GM12878 (cell line): ENCODE data around the gene CDC14B. TPM values are rescaled to one million over a fixed set of nuclear protein-coding genes. Genes with fewer than 3 reads are reported as not detected.
"Not testable (repeated sequence)": the region's sequence is repeated elsewhere in the genome, so short reads cannot be mapped to it uniquely, and the experiment has no call there.

Source experiments
- ATAC-seq: fragments of 200-7000 bp; cut with Tn5 transposase; 3 replicates; pipeline ENCODE4 v1.9.1; 2020; ENCODE audit warnings: mild to moderate bottlenecking, moderate library complexity
- BruUV-seq: library from RNA; stranded (reverse); fragments of 400-500 nt; replicated peaks from 2 replicates; lab custom pipeline; 2021; lab: Mats Ljungman, UMichigan
- CTCF ChIA-PET: fragments of 300-600 bp; sonication (Branson Sonifier 250); formaldehyde crosslinking; extraction: SDS; loops from one replicate; lab custom pipeline; 2021; ENCODE audit warnings: inconsistent platforms; lab: Yijun Ruan, JAX
- POLR2A ChIA-PET: fragments of 350-600 bp; formaldehyde crosslinking; extraction: SDS; loops from one replicate; lab custom pipeline; 2021; ENCODE audit warnings: inconsistent platforms; lab: Charles Lee
- RAD21 ChIA-PET: fragments of 300-600 bp; sonication (Branson Sonifier 250); formaldehyde crosslinking; loops from one replicate; lab custom pipeline; 2023; ENCODE audit warnings: antibody characterized with exemption; ENCODE audit not compliant: unreplicated experiment; lab: Charles Lee
- SMC1A ChIA-PET: fragments of 300-600 bp; sonication (Branson Sonifier 250); formaldehyde crosslinking; loops from one replicate; lab custom pipeline; 2023; ENCODE audit not compliant: unreplicated experiment, uncharacterized antibody; lab: Charles Lee
- DNase-seq: peaks from one replicate; pipeline ENCODE4 v3.0.0-alpha.2; 2011; ENCODE audit warnings: low read depth, low spot score
- FAIRE-seq: peaks from 3 replicates; lab custom pipeline; 2011; peaks lifted over from hg19 to GRCh38; lab: Jason Lieb, UNC
- H2AFZ ChIP-seq: 2 replicates; pipeline ENCODE4 v1.6.0; 2011; ENCODE audit warnings: low read depth, low read length, control low read depth; ENCODE audit not compliant: control insufficient read depth
- H3K27ac ChIP-seq: 2 replicates; pipeline ENCODE4 v1.5.1; 2011; ENCODE audit warnings: control low read depth; ENCODE audit not compliant: control insufficient read depth, insufficient read depth
- H3K27me3 ChIP-seq, 2 experiments: replicated peaks in 1 of 2; 2 replicates each; pipeline versions ENCODE4 v1.6.0 to v1.6.1; 2011; ENCODE audit warnings: low read length in 1 of 2; ENCODE audit not compliant: control insufficient read depth in 2 of 2, insufficient read depth in 2 of 2
- H3K36me3 ChIP-seq, 2 experiments: 2 replicates each; pipeline ENCODE4 v1.5.1; 2011; ENCODE audit warnings: low read length in 1 of 2; ENCODE audit not compliant: control insufficient read depth in 2 of 2, insufficient read depth in 2 of 2
- H3K4me1 ChIP-seq: 2 replicates; pipeline ENCODE4 v1.6.1; 2011; ENCODE audit warnings: mild to moderate bottlenecking, low read length, moderate library complexity, mixed read lengths; ENCODE audit not compliant: control insufficient read depth, insufficient read depth
- H3K4me2 ChIP-seq: 2 replicates; pipeline ENCODE4 v1.6.0; 2011; ENCODE audit warnings: control low read depth; ENCODE audit not compliant: control insufficient read depth, insufficient read depth
- H3K4me3 ChIP-seq: fragments of 200-600 bp; sonication (generic); 2 replicates; pipeline ENCODE4 v1.5.1; 2016
- H3K79me2 ChIP-seq: 2 replicates; pipeline ENCODE4 v1.6.0; 2011; ENCODE audit warnings: low read length; ENCODE audit not compliant: control insufficient read depth, insufficient read depth
- H3K9ac ChIP-seq: 2 replicates; pipeline ENCODE4 v1.8.0; 2011; ENCODE audit warnings: low read length, control low read depth, mixed read lengths; ENCODE audit not compliant: control insufficient read depth, insufficient read depth
- H3K9me3 ChIP-seq: replicated peaks from 3 replicates; pipeline ENCODE4 v1.5.1; 2011; ENCODE audit warnings: mild to moderate bottlenecking, low read length; ENCODE audit not compliant: control insufficient read depth, insufficient read depth
- H4K20me1 ChIP-seq: 2 replicates; pipeline ENCODE4 v1.6.0; 2011; ENCODE audit not compliant: control insufficient read depth, insufficient read depth
- BACH1 ChIP-seq: fragments of 450-650 bp; IDR thresholded peaks from 2 replicates; pipeline ENCODE4 v1.6.1; 2017; ENCODE audit warnings: mild to moderate bottlenecking, borderline replicate concordance
- ESRRA ChIP-seq: IDR thresholded peaks from 2 replicates; pipeline ENCODE4 v1.6.1; 2012; ENCODE audit warnings: mild to moderate bottlenecking, low read length, improper control_type of control experiment
- RAD21 ChIP-seq: IDR thresholded peaks from 2 replicates; pipeline ENCODE4 v1.6.1; 2011; ENCODE audit warnings: mild to moderate bottlenecking, low read depth, low read length, moderate library complexity; ENCODE audit not compliant: insufficient read depth
- WGBS: methylation state at CpG from one replicate; pipeline ENCODE4 v1.1.6; 2016; ENCODE audit warnings: low lambda C conversion rate; ENCODE audit not compliant: insufficient replicate concordance, insufficient coverage; ENCODE audit errors: missing lambda C conversion rate; 5-methylcytosine and 5-hydroxymethylcytosine counted together
- in situ Hi-C: fragments of 300-500 bp; cut with MboI; formaldehyde crosslinking; loops from 9 replicates; pipeline ENCODE4 v1.14.3; 2018; ENCODE audit warnings: mixed read lengths
- intact Hi-C: fragments of 100-400 bp; cut with micrococcal nuclease; formaldehyde crosslinking; loops from one replicate; pipeline ENCODE4 v1.14.2; 2022; ENCODE audit not compliant: unreplicated experiment
- polyA plus RNA-seq, 11 experiments: library from polyadenylated mRNA; depleted of rRNA in 4 of 11; unstranded in 6 of 11; stranded (reverse) in 5 of 11; fragments of >200 nt; fragmentation: Nextera tagmentation in 4 of 11; fragmentation: Illumina TruSeq in 1 of 11; extraction: Ambion mirVana in 4 of 11; extraction: Trizol in 1 of 11; gene quantifications; 1 replicate in 1 of 11; 2 replicates in 10 of 11; pipeline versions ENCODE4 v1.2.1 to v1.2.3, GENCODE V29; 2011 to 2016; ENCODE audit warnings: inconsistent platforms in 2 of 11, missing spikeins in 2 of 11, low read depth in 1 of 11
- total RNA-seq, 4 experiments: library from RNA; depleted of rRNA in 3 of 4; stranded (reverse); fragments of >200 nt in 3 of 4; fragmentation: Illumina TruSeq in 1 of 4; extraction: Trizol in 1 of 4; gene quantifications; 2 replicates each; pipeline versions ENCODE4 v1.2.1 to v1.2.3, GENCODE V29; 2013 to 2021
- TF ChIP-seq, protein P1 (sequence below): fragments of 450-650 bp; IDR thresholded peaks from 2 replicates; pipeline ENCODE4 v1.6.1; 2017; ENCODE audit warnings: borderline replicate concordance
- TF ChIP-seq, protein P2 (sequence below): fragments of 450-650 bp; IDR thresholded peaks from 2 replicates; pipeline ENCODE4 v1.6.1; 2017; ENCODE audit warnings: mild to moderate bottlenecking, low read depth, inconsistent platforms; ENCODE audit not compliant: poor library complexity, severe bottlenecking

Gene CDC14B
- total and polyA plus RNA-seq, 10 of the 15 experiments (the other 5 are each of a cell fraction or from before 2014, with no cell fraction given) = 3.7 to 11.7 (median 6.2) TPM

DNA sequence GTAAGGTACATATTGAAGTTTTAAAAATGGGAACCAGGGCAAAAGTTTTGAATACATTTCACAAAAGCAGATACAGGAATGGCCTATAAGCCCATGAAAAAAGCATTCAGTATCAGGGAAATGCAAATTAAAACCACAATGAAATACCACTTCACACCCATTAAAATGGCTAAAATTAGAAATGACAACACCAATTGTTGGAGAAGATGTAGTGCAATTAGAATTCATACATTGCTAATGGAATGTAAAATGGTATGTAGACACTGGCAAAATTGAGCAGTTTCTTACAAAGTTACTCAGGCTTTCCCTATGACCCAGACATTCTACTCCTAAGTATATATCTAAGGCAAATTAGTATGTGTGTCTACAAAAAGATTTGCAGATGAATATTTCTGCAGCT is 34.2 kb downstream of the CDC14B start:
- BruUV-seq = no TSS peak

DNA sequence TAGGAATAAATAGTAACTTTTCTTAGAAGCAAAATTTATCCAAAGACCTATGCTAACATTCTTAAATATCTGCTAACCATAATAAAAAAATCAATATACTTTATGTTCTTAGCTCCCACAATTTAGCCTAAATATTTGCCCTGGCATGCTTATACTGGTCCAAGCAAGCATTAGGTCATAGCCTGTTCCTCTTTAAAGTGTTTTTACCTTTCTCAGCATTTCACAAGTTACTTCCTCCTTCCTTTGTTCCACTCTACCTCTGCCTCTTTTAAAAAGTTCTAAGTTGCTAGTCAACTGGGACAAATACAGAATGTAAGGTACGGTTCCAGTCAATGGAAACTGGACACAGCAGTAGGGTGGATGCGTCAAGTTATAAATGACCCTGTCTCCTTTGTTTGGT is 37.4 kb downstream of the CDC14B start:
- H2AFZ ChIP-seq, H3K27ac ChIP-seq, in situ Hi-C loops, H4K20me1 ChIP-seq, H3K4me3 ChIP-seq, BruUV-seq, RAD21 ChIA-PET, POLR2A ChIA-PET, H3K27me3 ChIP-seq, H3K4me1 ChIP-seq, H3K9ac ChIP-seq, ATAC-seq, FAIRE-seq, DNase-seq, H3K36me3 ChIP-seq, H3K4me2 ChIP-seq, H3K79me2 ChIP-seq, intact Hi-C loops, H3K9me3 ChIP-seq: not testable (repeated sequence)
- ChIA-PET SMC1A (interaction anchor here (0.6 kb wide), 2 partner anchors 15 to 16 kb away, joined by 3 read pairs; no protein-coding TSS in a partner anchor), CTCF (interaction anchor here (1.3 kb wide), 1 partner anchor 140 kb away, joined by 3 read pairs; no protein-coding TSS in a partner anchor)
- 80% methylated on average over 2 of the region's 2 CpGs for WGBS

More for the DNA sequence above, 34.2 kb downstream of the CDC14B start:
- CTCF ChIA-PET = no interaction called here
- H3K27ac ChIP-seq = no peak overlapping the region
- no peaks in the 10 kb centered on the region for H4K20me1 ChIP-seq
- H3K9ac ChIP-seq = no peak overlapping the region
- no peak for ATAC-seq
- no peaks in the 10 kb centered on the region for H3K79me2 ChIP-seq
- intact Hi-C loops = no loop called here
- no peak overlapping the region for H3K4me2 ChIP-seq
- no peak for TF ChIP-seq ESRRA
- TF ChIP-seq RAD21 = no peak
- no peak for TF ChIP-seq BACH1
- TF ChIP-seq, protein P1, sequence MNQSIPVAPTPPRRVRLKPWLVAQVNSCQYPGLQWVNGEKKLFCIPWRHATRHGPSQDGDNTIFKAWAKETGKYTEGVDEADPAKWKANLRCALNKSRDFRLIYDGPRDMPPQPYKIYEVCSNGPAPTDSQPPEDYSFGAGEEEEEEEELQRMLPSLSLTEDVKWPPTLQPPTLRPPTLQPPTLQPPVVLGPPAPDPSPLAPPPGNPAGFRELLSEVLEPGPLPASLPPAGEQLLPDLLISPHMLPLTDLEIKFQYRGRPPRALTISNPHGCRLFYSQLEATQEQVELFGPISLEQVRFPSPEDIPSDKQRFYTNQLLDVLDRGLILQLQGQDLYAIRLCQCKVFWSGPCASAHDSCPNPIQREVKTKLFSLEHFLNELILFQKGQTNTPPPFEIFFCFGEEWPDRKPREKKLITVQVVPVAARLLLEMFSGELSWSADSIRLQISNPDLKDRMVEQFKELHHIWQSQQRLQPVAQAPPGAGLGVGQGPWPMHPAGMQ = no peak
- TF ChIP-seq, protein P2, sequence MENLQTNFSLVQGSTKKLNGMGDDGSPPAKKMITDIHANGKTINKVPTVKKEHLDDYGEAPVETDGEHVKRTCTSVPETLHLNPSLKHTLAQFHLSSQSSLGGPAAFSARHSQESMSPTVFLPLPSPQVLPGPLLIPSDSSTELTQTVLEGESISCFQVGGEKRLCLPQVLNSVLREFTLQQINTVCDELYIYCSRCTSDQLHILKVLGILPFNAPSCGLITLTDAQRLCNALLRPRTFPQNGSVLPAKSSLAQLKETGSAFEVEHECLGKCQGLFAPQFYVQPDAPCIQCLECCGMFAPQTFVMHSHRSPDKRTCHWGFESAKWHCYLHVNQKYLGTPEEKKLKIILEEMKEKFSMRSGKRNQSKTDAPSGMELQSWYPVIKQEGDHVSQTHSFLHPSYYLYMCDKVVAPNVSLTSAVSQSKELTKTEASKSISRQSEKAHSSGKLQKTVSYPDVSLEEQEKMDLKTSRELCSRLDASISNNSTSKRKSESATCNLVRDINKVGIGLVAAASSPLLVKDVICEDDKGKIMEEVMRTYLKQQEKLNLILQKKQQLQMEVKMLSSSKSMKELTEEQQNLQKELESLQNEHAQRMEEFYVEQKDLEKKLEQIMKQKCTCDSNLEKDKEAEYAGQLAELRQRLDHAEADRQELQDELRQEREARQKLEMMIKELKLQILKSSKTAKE = no peak
- TF ChIP-seq, all 136 proteins: peak for 0
- no peaks in the 10 kb centered on the region for H3K4me1 ChIP-seq
- H3K4me3 ChIP-seq = no peak overlapping the region
- H2AFZ ChIP-seq = no peak overlapping the region
- no peaks in the 10 kb centered on the region for H3K27me3 ChIP-seq
- RAD21 ChIA-PET = no interaction called here
- DNase-seq (no peak), FAIRE-seq (no peak)
- in situ Hi-C loops = no loop called here
- H3K9me3 ChIP-seq = no peaks in the 10 kb centered on the region
- POLR2A ChIA-PET = no interaction called here
- H3K36me3 ChIP-seq = no peaks in the 10 kb centered on the region
- SMC1A ChIA-PET = no interaction called here
